DMS153 (cell line): ENCODE data around the gene CLEC4G.
"Not testable (repeated sequence)": the region's sequence is repeated elsewhere in the genome, so short reads cannot be mapped to it uniquely, and the experiment has no call there.

Experiments used
- DNase-seq: peaks from one replicate; lab custom pipeline; 2025; lab: John Stamatoyannopoulos, UW

CLEC4G gene

GRCh38 chr19:7746903-7747884, 15.3 kb upstream of the CLEC4G start, which contains the start of gene CD209:
Gene CD209 (minus strand): TSS chr19:7747534. CDS start chr19:7747511, 23 bp downstream.
- no peak for DNase-seq

DNA sequence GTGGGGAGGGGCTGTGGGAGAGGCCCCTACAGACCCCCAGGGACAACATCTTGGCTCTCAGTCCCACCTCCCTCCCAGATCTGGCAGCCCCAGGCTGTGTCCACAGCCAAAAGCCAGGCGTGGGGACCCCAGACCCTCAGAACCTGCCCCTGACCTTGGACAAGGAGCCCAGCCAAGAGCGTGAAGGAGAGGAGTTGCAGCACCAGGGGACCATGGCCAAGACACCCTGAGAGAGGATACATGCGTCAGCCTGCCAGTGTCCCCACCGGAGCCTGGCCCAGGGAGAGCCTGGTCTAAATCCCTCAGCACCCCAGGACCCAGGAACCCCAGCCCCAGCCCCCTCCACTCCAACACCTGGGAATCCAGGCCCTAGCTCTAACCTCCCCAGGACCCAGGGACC, 14.4 kb upstream of the CLEC4G start:
- not testable (repeated sequence) for DNase-seq

- DNase-seq, result no peak
Measured at GRCh38 chr19:7744871-7745650, 13.2 kb upstream of the CLEC4G start.

DNA sequence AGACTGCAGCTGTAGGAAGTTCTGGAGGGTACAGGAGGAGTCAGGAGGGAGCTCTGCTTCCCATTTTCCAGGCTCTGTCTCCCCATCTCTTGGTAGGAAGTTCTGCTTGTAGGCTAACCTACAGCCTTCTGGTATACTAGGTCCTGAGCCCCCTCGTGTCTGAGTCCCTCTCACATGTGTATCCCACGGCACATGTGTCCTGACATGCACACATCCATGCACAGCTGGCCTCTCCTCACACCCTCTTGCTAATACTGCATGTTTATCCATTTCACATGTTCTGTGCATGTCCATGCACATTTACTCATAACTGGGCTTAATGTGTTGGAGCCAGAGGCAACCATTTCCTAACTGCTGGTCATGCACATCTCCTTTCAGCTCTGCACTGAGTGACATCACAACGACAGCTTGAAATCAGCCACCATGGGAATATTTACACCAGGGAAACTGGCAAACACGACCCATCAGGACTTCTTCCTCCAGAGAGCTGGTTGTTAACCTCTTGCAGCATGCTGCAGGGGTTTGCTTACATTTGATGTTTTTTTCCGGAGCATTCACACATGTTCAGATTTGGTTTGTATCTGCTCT, 12.4 kb upstream of the CLEC4G start:
- no peak for DNase-seq

- no peak for DNase-seq
Measured at GRCh38 chr19:7743425-7743841, 11.5 kb upstream of the CLEC4G start.

DNA sequence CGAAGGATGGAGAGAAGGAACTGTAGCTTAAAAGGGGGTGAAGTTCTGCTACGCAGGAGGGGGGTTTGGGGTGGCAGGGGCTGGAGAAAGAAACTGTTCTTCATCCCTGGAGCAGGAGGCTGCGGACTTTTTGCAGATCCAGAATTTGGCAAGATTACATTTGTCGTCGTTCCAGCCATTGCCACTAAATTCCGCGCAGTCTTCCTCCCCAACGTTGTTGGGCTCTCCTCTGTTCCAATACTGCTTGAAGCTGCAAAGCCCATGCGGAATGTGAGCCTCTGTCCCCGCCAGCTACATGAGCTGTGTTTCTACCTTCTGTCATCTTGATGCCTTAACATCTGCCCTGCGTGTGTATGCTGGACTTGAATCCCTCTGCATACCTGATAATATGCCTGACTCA, 11.1 kb upstream of the CLEC4G start:
- no peak for DNase-seq

DNA sequence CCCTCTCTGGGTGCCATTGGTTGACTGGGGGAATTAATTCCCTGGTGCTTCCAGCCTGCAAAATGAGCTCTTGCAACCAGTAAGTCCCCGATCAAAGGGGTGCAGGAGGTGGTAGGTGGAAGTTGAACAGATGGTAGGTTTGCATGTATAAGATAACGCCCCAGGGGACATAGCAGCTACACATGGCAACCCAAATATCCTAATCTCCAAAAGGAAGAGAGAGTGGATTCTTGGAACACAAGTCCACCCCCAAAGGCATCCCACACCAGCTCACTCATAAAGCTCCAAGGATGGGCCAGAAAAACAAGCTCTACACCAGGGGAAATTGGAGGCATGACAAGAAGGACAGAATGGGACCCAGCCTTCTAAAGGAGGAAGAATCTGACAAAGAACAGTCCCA, 10.7 kb upstream of the CLEC4G start:
- no peak for DNase-seq

- no peak for DNase-seq
Measured at GRCh38 chr19:7740682-7741054, 8.8 kb upstream of the CLEC4G start.

DNA sequence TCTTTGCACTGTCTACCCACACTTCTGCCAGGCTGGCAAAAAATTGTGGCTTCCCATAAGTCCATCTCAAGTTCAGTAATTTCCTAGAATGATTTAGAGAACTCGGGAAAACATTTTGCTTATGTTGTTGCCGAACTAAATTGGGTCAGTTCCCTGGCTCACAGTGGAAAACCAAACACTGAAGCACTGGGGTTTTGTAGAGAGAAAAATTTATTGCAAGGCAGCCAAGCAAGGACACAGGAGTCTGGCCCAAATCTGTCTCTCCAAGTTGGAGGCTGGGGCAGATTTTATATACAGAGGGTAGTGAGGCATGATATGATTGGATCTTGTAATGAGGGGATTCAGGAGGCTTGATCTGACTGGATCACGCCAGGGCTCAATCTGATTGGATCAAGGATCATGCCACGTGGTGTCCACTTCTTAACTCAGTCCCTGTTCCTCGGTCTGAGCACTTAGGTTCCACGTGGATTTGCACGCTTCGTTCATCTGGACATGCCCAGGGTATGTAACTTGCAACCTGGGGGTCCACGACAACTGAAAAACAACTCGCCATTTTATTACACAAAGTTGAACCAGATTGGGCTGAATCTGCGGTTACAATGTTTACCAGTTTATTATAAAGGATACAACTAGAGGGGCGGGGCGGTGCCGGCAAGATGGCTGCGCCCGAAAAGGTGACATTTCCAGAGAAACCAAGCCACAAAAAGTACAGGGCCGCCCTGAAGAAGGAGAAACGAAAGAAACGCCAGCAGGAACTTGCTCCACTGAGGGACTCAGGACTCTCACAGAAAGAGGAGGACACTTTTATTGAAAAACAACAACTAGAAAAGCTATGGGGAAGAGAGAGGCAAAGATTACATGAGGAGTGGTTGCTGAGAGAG, 8.1 kb upstream of the CLEC4G start:
- DNase-seq, result no peak

- DNase-seq, result no peak
Measured at GRCh38 chr19:7739211-7739755, 7.4 kb upstream of the CLEC4G start.

- DNase-seq, result no peak
Measured at GRCh38 chr19:7738023-7738422, 6.1 kb upstream of the CLEC4G start.

GRCh38 chr19:7737215-7737614, 5.3 kb upstream of the CLEC4G start:
- DNase-seq, result no peak

GRCh38 chr19:7736148-7736547, 4.2 kb upstream of the CLEC4G start:
- no peak for DNase-seq

GRCh38 chr19:7734220-7735203, 2.6 kb upstream of the CLEC4G start:
- DNase-seq, result no peak

- no peak for DNase-seq
Measured at GRCh38 chr19:7733376-7733775, 1.5 kb upstream of the CLEC4G start.

DNA sequence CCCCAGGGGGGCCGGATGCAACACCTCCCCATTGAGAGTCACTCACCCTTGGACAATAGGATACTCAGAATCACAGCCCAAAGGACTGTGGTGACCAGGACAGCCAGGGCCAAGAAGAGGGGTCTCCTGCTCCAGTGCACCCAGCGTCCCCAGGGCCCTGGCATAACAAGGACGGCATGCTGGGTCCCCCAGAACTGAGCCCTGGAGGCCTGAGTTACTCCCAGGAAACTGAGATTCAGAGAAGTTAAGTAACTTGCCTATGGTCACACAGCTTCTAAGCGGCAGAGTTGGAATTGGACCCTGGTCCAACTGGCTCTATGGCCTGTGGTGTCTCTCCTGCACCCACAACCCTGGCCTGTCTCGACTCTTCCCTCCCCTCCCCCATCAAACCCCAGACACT, 295 bp downstream of the CLEC4G start:
- DNase-seq, result no peak

- no peak for DNase-seq
Measured at GRCh38 chr19:7731218-7731595, 703 bp downstream of the CLEC4G start.

DNA sequence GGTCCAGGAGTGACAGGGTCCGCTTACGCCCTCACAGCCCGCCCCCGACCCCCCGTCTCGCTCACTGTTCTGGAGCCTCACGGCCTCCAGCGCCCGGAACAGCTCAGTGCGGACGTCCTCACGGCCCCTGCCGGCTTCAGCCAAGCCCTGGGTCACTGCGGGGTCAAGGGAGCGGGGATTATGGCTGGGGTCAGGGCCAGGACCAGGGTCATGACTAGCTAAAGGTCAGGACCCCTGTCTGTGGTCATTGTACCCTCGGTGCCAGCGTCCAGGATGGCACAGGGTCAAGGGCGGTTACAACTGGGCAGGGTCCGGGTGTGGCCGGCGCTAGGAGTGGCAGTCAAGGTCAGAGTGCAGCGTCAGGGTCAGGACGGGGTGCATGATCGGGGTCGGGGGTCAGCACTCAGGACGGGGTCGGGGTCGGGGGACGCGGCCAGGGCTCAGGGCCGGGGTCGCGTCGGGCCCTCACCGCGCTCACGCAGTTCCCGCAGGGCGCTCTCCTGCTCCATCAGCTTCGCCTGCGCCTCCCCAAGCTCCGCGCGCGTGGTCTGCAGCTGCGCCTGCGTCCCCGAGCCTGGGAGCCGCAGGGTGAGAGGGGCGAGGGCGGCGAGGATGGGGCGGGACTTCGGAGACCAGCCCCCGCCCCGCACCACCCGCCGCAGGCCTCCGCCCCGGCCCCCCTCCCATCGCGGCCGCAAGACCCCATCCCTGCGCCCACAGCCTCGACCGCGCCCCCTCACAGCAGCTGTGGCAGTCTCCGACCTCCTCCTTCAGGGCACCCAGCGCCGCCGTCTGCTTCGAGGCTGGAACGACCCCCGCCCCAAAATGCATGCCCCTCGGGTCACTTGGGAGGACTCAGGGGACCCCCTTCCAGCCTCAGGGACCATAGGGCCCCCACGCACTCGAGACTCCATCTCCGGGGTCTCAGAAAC, 1.4 kb downstream of the CLEC4G start:
- no peak for DNase-seq

DNA sequence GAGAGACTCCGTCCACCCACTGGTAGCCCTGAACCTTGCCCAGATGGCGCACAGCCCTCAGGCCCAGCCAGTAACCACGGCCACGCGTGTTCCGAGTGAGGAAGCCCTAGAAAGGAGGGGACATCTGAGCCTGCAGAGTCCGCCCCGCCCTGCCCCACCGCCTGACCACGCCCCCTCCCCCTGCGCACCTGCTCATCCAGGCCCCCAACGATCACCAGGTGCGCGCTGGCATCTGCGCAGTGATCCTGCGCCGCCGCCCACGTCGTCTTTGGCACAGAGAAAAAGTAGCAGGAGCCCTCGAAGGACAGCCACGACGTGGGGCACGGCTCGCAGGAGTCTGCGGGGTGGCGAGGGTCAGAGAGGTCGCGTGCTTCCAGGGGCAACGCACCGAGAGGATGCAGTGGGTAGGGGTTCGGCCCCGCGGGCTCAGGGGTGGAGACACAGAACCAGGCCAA, 2.1 kb downstream of the CLEC4G start:
- DNase-seq, result no peak
